Psoas muscle (tissue), 8 donors: Measurements from ENCODE around the gene SIT1. TPM values are rescaled to one million over a fixed set of nuclear protein-coding genes. Genes with fewer than 3 reads are reported as not detected.
A peak's percentile ranks its signal among the peaks of the same experiment; 100 is the strongest.

Experiments used
- ATAC-seq, 4 donors: fragments of 200-7000 bp; cut with Tn5 transposase; one replicate each; pipeline ENCODE4 v1.9.1; 2020; ENCODE audit warnings: moderate library complexity in 3 of 4, mild to moderate bottlenecking in 2 of 4
- DNase-seq, 2 donors: peaks; one replicate each; pipeline ENCODE4 v3.0.0-alpha.2; 2020
- H3K27ac ChIP-seq: fragments of 200-600 bp; one replicate; pipeline ENCODE4 v1.8.0; 2022
- H3K27me3 ChIP-seq, 3 donors: fragments of 200-600 bp in 1 of 3; one replicate each; pipeline versions ENCODE4 v1.6.1 to v1.8.0; 2013 to 2022; ENCODE audit warnings: low read length in 2 of 3, mild to moderate bottlenecking in 2 of 3, moderate library complexity in 1 of 3; ENCODE audit not compliant: insufficient read depth in 3 of 3
- H3K36me3 ChIP-seq, 2 donors: fragments of 200-600 bp in 1 of 2; one replicate each; pipeline versions ENCODE4 v1.6.1 to v1.8.0; 2013 to 2022; ENCODE audit warnings: low read depth in 1 of 2, mild to moderate bottlenecking in 1 of 2, moderate library complexity in 1 of 2; ENCODE audit not compliant: insufficient read depth in 1 of 2
- H3K4me1 ChIP-seq: fragments of 200-600 bp; one replicate; pipeline ENCODE4 v1.8.0; 2022
- H3K4me3 ChIP-seq: fragments of 200-600 bp; one replicate; pipeline ENCODE4 v1.8.0; 2022; ENCODE audit warnings: mild to moderate bottlenecking
- H3K9me3 ChIP-seq: fragments of 200-600 bp; one replicate; pipeline ENCODE4 v1.8.0; 2022
- CTCF ChIP-seq: fragments of 200-600 bp; IDR thresholded peaks from one replicate; pipeline ENCODE4 v1.8.0; 2022; ENCODE audit warnings: antibody characterized with exemption
- WGBS, 3 donors: extraction: QIAGEN DNeasy Blood & Tissue Kit; methylation state at CpG; one replicate each; pipeline versions ENCODE4 v1.1.6 to v1.1.7; 2013; 5-methylcytosine and 5-hydroxymethylcytosine counted together
- intact Hi-C, 2 donors: fragments of 100-400 bp; cut with DNase I; formaldehyde crosslinking; loops; one replicate each; pipeline versions ENCODE4 v1.11.0 to v1.14.2; 2022
- polyA plus RNA-seq, 3 donors: library from polyadenylated mRNA; stranded (reverse); fragments of 200-250 nt; gene quantifications; one replicate each; pipeline ENCODE4 v1.2.3, GENCODE V29; 2013
- total RNA-seq, 4 donors: library from RNA; stranded (reverse); fragmentation: NEBNext Ultra II Directional in 2 of 4; extraction: Animal tissue kit (Norgen Biotek cat#: 25700) in 2 of 4; gene quantifications; one replicate each; pipeline versions ENCODE4 v1.2.1 to v1.2.4, GENCODE V29; 2021 to 2023
- donor health status: healthy with polysubstance abuse.
- donor health status: DM: no; HTN: no; CAD: no; lungs with moderate emphysema.
- donor health status: Bipolar disorder and iron deficiency.
- donor health status: healthy.
- donor health status: DM: yes; HTN: yes; CAD: no.
- donor health status: DM: no; HTN: no; CAD: no.
- donor health status: DM: no; HTN: no; CAD: no.
- donor health status: DM: yes; HTN: yes; CAD: no.

SIT1 gene
- total and polyA plus RNA-seq, 7 donors = 0.08 to 0.34 (median 0.24) TPM; not detected in 1

DNA sequence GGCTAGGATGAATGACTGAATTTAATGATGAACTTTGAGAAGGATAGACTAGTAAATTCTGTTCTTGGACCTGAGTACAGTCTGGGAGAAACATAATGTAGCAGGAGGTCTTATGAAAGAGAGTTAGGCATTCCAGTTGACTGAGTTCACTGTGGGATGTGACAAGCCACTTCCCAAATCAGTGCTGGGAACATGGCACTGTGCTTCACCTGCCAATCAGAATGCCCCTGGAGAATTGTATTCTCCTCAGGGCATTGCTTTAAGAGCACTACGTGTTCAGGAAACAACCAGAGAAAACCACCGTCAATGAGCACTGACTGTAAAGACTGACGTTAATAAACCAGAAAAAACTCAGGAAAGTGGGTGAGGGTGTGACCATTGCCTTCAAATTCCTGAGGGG is 8.6 kb upstream of the SIT1 start:
- Histone ChIP-seq H3K4me1 (peaks cover 26% of the 10 kb centered on the region), H3K36me3 (peaks cover 0 to 18% of the 10 kb centered on the region in 2 donors), H3K27ac (peak overlapping the region; percentile 100), H3K27me3 (no peaks in the 10 kb centered on the region), H3K9me3 (no peaks in the 10 kb centered on the region), H3K4me3 (peak overlapping the region; percentile 89)
- DNase-seq (no peak), ATAC-seq (peak; percentile 22 to 60 (median 46))
- WGBS, 3 donors = 32 to 46% (median 39%) methylated on average over 3 of the region's 3 CpGs
- intact Hi-C loops = loop anchor here (2.0 kb wide), 1 partner anchor 71 kb away; no protein-coding TSS in a partner anchor
- TF ChIP-seq CTCF = no peak

GRCh38 chr9:35658968-35659220 is 8.2 kb upstream of the SIT1 start:
- Histone ChIP-seq H3K4me1 (peaks cover 26% of the 10 kb centered on the region), H3K4me3 (peak overlapping the region; percentile 89), H3K36me3 (peaks cover 0 to 18% of the 10 kb centered on the region in 2 donors), H3K9me3 (no peaks in the 10 kb centered on the region), H3K27ac (peak overlapping the region; percentile 100), H3K27me3 (no peaks in the 10 kb centered on the region)
- intact Hi-C loops = loop anchor here (2.0 kb wide), 1 partner anchor 72 kb away; no protein-coding TSS in a partner anchor
- ATAC-seq (peak; percentile 20 to 44 (median 32)), DNase-seq (peak; percentile 59 to 76)
- no peak for TF ChIP-seq CTCF
- WGBS, 3 donors = 0 to 5% (median 1%) methylated on average over 2 of the region's 2 CpGs

- H3K27me3 ChIP-seq = no peaks in the 10 kb centered on the region
- 0 to 1% (median 1%) methylated on average over 63 to 67 of the region's 67 CpGs for WGBS, 3 donors
- H3K4me1 ChIP-seq = peaks cover 26% of the 10 kb centered on the region
- TF ChIP-seq CTCF = peak; percentile 68
- DNase-seq = peak; percentile 87 to 93
- peak within 1 kb of the TSS; percentile 89 for H3K4me3 ChIP-seq
- H3K9me3 ChIP-seq = no peaks in the 10 kb centered on the region
- H3K36me3 ChIP-seq = peaks cover 0 to 18% of the 10 kb centered on the region in 2 donors
- intact Hi-C loops = loop anchor here (2.0 kb wide), 1 partner anchor 72 kb away; no protein-coding TSS in a partner anchor
- peak within 1 kb of the TSS; percentile 100 for H3K27ac ChIP-seq
- peak; percentile 79 to 83 (median 81) for ATAC-seq
Measured at GRCh38 chr9:35658137-35658967, 7.6 kb upstream of the SIT1 start, which contains the start of gene CCDC107. CCDC107 (plus strand) TSS chr9:35658292; CDS start chr9:35658380, 88 bp downstream.

GRCh38 chr9:35657546-35658136 is 6.9 kb upstream of the SIT1 start, which contains the start of gene RMRP:
RMRP (minus strand) TSS chr9:35658019.
- ATAC-seq = peak; percentile 88 to 93 (median 90)
- no peaks in the 10 kb centered on the region for H3K9me3 ChIP-seq
- H3K36me3 ChIP-seq = peaks cover 0 to 18% of the 10 kb centered on the region in 2 donors
- H3K4me3 ChIP-seq = peak within 1 kb of the TSS; percentile 89
- TF ChIP-seq CTCF = peak; percentile 33
- 0 to 1% (median 0%) methylated on average over 42 of the region's 42 CpGs for WGBS, 3 donors
- intact Hi-C loops = loop anchor here (2.0 kb wide), 2 partner anchors 49 to 73 kb away; no protein-coding TSS in a partner anchor
- peak; percentile 98 to 99 for DNase-seq
- peaks cover 26% of the 10 kb centered on the region for H3K4me1 ChIP-seq
- peak within 1 kb of the TSS; percentile 100 for H3K27ac ChIP-seq
- no peaks in the 10 kb centered on the region for H3K27me3 ChIP-seq
